SKM-1 (cell line): ENCODE data around the gene ITPK1.

Experiments used
- DNase-seq: peaks from one replicate; lab custom pipeline; 2025; ENCODE audit not compliant: unreplicated experiment; lab: John Stamatoyannopoulos, UW

The ITPK1 gene

DNA sequence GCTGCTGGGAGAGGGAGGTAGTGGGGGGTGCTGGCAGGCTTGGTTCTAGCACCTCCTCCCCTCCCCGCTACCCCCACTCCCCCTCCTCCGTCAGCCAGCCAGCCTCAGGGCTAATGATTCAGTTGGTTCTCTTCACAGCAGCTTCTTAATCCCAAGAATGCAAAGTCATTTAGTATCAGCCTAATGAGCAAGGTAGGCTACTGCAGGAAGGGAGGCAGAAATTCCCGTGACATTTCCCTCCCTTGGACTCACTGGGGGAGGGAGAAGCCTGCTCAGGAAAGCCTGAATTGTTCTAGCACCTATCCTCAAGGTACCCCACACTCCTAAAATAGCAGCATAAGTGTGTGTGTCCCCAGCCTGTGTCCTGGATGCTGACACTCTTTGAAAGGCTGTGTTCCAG is 29.8 kb downstream of the ITPK1 start:
- no peak for DNase-seq

DNA sequence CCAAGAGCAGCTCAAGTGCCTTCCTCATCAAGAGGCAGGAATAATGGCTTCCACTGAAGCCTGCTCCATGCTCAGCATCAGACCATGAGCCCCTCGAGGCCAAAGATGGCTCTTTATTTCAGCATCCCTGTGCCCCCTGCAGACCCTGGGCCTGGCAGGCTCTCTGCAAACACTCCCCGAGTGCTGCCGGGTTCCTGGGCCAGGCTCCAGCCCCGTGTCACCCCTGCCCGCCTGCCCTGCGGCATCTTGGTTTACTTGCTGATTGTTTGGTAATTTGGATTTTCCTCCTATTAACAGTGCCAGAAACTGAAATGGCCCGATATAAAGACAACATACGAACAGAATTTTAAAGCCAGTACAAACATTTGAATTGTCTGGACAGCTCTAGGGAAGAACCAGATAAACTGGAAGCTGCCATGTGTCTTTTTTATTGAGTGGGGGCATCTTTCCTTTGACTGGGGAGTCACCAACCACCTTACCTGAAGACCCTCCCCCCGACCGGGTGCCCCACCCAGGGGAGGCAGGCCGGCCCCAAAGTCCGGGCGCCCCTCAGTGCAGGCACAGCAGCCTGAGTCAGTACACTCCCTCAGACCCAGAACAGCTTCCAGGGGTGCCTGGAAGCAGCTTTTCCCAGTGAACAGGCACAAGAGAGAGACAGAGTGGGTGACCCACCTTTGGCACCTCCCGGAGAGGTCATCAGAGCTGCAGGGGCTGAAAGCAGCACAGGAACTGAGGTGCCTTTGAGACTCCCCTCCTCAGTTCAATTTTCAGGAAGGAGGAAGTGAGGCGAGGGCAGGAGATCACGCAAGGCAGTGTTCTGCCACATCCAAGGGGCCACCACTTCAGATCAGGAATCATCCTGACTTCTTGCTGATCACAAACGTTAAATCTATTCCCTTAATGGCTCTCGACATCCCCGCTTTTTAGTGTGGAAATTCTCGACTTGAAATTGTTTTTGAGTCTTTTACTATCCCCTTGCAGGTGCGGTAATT is 30.6 kb downstream of the ITPK1 start:
- DNase-seq = no peak

DNA sequence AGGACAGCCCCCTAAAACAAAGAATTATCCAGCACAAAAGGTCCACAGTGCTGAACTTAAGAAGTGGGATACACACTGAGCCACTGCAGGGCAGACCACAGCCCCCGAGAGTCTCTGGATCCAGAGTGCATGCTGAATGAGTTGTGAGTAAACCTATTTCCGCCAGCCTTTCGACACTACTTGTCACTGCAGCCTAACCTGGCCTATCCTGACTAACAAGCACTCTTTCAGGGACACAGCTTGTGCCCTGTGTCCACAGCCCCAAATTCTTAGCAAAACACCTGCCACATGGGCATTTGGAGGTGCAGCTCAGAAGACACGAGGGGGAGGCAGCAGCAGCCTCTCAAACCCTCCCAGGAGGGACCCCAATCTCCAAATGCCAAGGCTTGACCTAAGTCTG is 31.3 kb downstream of the ITPK1 start:
- no peak for DNase-seq

DNA sequence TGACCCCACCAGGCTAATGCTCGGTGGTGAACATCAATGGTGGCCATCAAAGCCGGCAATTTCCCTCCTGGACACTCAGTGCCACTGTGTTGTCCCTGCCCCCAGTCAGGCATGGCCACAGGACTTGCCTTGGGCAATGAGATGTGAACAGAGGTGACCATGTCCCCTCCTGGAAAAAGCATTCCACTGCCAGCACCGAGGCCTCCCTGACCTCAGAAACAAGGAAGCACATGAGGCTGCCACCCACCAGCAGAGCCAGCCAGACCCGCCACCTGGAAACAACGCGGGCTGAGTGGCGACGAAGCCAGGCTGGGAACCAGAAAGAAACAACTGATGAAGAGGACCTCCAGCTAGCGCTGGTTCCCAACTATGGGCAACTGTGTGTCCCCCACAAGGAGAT is 31.8 kb downstream of the ITPK1 start:
- no peak for DNase-seq

DNA sequence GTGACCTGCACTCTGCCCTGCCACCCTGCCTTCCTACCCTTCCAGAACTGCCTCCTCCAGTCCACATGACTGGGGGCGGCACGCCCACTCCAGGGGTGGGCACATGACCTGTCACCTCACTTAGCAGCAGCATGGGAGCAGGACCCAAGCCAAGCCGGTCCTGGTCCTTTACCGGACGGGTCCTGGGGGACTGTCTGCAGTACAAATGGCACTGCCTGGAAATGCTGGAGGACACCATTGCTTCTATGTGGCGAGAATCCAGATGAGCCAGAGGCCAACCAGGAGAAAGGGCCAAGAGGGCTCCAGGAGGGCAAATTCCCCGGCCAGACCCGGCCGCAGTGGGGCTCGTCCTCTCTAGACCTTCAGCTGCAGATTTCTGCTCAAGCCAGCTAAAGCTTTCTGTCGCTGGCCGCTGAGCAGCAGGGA is 33.1 kb downstream of the ITPK1 start:
- no peak for DNase-seq

DNA sequence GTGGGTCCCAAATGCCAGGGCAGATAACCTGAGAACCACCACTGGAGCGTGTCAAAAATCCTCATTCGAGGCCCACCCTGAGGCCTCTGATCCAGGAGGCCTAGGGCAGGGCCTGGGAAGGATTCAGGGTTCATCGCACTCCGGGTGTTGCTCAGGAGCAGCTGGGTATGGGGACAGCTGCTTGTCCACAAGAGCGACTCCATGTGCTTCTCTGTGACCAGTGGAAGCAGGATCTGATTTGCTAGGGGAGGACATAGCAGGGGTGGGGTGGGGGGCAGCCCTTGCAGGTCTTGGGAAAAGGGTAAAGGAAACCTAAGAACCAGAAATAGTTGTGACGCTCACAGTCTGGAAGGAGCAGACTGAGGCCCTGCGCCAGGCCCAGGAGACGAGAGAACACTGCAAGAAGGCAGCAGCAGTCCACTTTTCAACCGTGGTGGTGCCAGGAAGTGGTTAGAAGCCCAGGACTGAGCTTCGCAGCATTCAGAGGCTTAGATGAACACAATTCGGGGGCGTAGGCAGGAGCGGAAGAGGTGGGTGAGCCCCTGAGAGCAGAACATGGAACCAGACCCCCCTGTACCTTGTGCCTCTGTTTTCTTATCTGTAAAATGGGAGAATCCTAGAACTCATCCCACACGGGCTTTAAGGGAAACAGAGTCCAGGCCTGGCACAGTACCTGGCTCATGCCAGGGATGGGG is 33.7 kb downstream of the ITPK1 start:
- DNase-seq = no peak

DNA sequence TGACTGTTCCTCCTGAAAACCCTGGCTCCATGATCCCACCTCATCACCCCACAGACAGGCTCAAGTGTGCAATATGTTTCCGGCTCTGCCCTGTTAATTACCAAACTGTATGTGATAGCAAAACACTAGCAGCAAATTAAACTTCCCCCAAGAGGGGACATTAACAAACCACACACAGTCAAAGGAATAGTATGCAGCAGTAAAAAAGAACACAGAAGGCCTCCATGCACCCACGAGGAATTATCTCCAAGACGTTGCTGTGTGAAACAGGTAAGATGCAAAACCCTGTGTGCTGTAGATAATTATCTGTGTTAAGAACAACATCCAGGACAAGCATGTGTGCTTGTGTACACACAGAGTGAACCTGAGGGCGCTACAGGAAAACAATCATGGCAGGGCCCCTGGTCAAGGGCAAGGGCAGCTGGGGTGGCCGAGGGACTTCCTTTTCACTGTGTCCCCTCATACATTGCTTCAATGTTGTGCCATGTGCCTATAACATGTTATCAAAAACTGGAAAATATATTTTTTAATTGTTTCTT is 35.8 kb downstream of the ITPK1 start:
- DNase-seq = no peak

DNA sequence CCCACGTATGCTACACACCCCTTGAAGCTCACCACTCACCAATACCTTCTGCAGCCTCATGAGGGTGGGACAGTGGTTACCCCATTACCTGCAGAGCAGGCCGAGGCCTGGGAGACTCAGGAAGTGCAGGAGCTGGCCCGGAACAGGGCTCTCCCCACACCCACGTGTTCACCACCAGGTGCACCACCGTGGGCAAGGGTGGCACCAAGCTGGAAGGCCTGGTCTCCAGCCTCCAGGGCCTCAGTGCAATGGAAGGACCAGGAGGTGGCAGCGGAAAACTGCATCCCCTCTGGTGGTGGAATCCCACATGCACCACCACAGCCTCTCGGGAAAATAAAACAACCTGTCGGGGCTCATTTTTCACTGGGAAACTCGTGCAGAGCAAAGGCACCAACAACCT is 36.4 kb downstream of the ITPK1 start:
- no peak for DNase-seq

DNA sequence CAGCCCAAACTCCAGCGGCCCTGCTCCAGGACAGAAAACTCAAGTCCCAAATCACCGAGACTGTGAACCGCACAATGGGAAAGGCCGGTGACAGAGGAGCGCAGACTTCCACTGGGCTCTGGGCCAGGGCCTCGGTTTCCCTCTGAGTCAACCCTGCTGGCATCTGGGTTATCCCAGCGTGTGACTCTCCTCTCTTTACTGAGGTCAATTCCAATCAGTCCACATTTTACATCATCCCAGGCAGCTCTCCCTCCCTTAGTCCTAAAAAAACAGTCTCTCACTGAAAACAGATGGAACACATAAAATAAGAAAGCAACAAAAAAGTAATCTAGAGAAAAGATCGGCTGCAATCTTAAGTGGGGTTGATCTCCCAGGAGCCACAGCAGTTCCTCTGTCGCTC is 36.9 kb downstream of the ITPK1 start:
- no peak for DNase-seq

DNA sequence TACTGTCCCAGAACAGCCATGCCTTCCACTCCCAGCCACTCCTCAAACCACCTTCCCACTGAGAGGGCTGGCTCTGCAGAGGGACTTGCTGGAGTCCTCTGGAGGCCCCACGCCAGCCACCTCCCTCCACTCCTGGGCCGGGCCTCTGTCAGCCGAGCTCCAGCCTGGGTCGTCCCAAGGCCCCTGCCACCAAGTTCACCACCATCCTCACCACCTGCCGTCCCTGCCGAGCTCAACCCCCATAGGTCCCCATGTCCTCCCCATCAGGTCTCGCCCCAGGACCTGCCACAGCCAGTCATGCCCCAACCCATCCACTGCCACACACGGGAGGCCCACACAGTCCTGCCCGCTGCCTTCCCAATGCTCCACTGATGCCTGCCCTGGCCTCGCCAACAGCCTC is 39.0 kb downstream of the ITPK1 start:
- DNase-seq = no peak

DNA sequence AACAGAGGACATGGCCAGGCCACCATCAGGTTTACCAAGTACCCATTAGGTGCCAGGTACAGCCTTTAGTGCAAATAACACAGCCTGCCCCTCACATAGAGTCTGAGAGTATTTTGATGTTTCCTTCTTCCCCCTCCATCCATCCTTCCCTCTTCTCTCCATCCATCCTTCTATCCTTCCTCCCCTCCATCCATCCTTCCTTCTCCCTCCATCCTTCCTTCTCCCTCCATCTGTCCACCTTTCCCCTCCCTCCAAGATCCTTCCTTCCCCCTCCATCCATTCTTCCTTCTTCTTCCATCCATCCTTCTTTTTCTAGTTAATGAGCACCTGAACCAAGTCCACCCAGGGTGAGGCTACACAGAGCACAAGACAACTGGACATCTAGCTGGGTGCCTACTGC is 39.8 kb downstream of the ITPK1 start:
- DNase-seq = no peak

DNA sequence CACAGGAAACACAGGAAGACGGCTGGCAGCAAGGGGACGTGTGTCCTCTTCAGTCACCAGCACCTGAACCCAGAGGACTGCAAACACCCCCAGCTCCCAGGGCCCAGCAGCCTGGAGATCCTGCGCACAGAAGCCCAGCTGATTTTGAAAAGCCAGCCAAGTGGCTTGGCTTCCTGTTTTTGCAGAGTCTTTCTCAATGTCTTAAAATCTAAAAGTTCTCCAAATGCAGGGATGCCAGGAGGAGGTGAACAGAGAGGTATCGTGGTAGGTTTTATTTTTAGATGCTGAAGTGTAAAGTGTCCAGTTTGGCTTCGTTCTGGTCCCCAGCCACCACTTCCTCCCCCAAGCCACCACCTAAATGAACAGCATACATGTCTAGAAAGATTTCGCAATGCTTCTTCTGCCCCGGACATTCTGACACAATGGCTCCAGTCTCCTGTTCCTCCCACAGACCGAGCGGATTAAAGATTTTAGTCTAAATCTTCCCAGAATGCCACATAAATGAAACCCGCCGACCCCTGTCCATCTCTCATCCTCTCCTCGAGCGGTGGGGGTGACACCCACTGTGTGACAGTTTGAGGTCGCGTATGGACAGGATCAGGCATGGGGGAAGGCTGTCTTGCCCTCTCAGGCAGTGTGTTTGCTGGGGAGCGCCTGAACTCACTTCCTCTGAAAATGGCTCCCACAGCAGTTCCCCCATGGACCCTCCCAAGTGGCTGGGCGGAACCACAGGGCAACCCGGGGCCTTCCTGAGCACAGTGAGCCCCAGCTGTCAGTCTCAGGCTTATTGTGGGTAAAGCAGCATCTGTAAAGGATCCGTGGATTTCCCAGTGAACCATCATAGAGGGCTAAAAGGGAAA is 41.6 kb downstream of the ITPK1 start:
- peak; percentile 94 for DNase-seq

DNA sequence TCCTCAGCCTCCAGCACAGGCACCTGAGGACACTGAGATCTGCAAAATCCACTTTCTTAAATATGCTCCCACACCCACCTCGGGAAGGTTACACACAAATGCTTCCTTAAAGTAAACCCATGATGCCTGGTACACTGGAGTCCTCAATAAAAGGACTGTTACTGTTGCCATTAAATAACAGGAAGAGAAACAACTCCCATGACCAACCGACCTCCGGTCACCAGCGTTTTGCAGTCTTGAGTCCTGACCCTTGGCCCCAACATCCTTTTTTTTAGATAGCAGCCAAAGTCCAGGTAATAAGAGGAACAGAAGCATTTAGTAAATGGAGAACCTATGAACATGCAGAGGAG is 42.4 kb downstream of the ITPK1 start:
- peak; percentile 30 for DNase-seq

DNA sequence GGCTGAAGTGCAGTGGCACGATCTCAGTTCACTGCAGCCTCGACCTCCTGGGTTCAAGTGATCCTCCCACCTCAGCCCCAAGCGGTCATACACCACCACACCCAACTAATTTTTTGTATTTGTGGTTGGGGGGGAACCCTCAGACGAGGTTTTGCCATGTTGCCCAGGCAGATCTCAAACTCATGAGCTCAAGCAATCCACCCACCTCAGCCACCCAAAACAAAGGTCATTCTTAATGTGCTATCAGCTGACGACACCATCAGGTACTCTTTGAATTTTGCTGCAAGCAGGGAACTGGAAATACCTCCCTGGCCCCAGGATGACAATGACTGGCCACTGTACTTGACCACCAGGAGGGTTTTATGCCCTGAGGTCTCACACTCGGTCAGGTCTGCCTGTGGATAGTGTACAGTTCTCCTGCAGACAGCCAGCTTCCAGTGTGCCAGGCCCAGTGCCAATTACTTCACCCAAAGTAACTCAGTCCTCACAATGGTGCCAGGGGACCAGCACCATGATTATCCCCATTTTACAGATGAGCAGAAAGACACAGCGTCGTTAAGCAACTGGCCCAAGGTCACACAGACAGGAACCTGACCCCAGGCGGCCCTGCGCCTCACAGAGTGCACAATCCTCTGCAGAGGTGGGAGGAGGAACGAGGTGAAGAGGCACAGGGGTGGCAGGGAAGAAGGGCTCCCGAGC is 42.9 kb downstream of the ITPK1 start:
- DNase-seq = peak; percentile 30

DNA sequence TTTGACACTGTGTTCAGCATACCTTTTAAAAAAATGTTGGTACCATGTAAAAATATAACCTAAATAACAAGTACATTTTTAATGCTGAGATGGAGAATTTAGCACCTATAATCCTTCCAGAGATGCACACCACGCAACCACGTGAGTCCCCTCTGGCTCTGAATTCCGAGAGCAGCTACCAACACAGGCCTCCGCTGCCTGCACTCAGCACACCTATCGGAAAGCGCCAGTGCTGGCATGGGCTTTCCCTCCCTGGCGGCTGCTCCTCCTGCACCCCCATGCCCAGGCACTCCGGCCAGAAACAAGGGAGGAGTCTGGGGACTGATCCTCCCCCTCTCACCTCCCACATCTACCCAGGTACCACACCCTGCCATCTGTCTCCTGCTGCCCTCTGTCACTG is 47.0 kb downstream of the ITPK1 start:
- no peak for DNase-seq

DNA sequence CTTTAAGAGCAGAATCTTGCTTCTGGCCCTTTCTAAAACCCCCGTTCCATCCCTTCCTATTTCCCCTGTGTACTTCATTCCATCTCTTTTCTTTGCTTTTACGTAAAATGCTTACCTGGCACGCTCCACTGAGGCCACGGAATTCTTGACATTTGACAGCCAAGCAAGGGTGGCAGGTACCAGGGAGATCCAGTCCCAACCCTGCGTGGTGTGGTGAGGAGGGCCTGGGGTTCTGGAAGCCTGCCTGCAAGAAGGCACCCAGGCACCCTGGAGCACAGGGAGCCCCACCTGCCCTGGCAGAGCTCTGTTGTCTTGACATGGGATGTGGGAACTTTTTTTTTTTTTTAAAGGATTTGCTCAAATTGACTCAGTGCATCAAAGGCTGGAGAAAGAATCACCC is 48.6 kb downstream of the ITPK1 start:
- DNase-seq = no peak

DNA sequence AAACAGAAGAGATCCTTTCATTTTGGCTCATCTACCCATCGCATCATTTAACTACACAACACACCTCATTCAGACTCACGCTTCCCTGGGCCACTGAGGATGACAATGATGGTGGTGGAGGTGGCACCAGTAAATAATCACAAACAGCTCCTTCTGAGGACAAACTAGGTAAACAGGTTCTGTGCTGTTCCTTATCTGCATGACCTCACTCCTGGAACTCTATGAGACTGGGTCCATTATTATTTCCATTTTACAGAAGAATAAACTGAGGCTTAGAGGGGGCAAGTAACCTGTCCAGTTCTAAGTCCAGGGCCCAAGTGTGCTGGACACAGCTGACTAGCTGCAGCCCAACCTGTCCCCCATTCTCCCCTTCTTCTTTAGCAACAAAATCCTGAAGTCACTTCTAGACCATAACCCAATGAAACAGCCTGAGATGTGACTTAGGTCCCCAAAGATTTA is 50.4 kb downstream of the ITPK1 start:
- no peak for DNase-seq

DNA sequence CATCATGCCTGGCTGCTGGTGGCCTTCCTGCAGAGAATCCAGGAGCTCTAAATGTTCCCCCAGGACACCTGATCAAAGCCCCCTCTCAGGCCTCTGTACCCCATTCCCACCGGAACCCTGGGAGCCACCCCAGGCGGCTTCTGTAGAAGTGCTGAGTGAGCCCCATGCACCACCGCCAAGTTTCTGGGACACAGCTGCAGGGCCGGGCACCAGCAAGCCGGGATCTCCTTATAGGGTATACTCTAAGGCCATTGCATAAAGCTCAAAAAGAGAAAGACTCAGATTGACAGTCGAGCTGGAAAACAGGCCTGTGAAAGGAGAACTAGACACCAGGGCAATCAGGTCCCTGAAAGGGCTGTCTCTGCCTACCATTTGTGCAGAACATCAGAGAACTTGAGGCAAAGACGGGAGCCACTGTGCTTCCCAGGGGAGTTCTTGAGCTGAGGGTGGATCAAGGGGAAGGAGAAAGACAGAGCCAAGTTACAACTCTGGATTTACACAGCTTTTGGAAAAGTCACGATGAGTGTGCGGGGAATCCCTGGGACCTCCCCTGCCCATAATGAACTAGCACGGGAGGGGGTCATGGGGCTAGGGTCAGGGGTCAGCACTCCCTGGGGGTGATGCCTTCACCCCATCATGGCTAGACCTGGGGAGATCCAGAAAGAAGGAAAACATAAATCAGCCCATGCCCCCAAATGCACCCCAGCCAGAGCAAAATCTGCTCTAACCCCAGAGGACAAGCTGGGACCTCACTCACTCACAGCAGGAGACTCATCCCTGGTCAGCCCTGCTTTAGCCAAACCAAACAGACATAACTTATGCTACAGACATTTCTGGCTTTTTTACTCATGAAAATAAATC is 51.1 kb downstream of the ITPK1 start:
- no peak for DNase-seq

DNA sequence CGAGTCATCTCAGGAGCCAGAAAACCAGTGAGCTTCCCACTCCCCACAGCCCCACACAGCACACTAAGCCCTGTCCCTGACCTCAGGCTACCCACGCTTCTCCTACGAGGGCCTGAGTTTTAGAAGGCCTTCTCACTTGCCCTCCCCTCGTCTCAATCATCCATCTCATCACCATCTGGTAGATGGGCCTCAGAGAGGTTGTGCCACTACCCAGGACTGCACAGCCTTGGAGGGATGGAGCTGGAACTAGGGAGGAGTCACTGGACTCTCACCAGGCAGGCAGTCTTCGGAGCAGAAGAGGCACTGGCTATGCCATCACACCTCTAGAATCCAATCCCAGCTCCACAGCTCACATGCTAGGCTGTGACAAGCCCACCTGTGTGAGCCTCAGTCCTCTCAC is 52.3 kb downstream of the ITPK1 start:
- no peak for DNase-seq

DNA sequence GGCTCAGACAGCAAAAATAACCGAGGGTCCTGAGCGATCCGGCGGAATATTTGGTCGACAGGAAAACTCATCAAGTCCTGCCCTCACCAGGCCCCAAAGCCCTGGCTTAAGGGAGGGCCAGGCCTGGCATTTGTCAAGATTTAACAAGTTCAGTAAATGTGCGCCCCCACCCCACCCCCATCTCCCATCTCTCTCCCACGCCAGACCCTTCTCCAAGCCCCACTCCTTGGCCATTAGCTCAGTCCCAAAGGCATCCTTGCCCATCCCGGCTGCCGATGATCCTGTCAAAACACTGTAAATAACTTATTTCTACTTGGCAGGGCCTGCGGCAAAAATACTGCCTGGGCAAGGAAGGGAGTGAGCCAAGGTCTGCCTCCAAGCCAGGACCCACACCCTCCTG is 52.8 kb downstream of the ITPK1 start:
- no peak for DNase-seq
